IPS DF 19.7 (cell line): ENCODE data around the gene ZNF521.

Experiments
- DNase-seq: peaks from one replicate; pipeline ENCODE4 v3.0.0-alpha.2; 2013; ENCODE audit warnings: low read depth, low spot score

The ZNF521 gene

DNA sequence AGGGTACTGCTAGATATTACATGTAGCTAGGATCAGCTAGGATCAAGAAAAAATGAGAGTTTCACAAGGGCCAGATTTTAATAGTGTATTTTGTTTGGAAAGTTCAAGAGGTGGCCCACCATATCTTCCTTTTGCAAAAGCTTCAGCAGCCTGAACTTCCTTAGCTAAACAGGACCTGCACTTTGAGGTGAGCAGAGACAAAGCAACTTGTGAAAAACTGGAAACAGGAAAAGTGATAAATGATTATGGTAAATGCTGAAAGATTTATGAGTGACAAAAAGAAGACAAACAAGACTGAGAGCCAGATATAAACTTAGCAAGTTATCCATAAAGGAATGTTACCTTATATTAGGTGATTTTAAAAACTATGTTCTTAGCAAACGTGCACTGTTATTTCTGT lies 123.6 kb downstream of the ZNF521 start:
- DNase-seq = no peak

DNA sequence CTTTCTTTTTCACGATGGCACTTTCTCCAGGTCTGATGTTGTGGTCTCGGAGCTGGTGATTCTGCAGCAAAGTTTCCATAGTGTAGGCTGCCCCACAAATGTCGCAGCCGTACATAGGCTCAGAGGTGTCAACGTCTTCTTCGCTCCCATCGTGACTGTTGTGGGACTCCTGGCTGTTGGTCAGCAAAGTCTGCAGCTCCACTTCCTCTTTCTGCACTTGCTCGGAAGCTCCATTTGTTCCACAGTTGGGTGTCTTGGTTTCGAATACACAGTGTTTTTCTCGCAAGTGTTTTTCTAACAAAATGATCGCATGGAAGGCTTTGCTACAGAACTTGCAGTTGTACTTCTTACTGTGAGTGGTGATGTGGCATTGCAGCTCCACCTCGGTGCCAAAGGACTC lies 126.8 kb downstream of the ZNF521 start:
- DNase-seq = no peak

DNA sequence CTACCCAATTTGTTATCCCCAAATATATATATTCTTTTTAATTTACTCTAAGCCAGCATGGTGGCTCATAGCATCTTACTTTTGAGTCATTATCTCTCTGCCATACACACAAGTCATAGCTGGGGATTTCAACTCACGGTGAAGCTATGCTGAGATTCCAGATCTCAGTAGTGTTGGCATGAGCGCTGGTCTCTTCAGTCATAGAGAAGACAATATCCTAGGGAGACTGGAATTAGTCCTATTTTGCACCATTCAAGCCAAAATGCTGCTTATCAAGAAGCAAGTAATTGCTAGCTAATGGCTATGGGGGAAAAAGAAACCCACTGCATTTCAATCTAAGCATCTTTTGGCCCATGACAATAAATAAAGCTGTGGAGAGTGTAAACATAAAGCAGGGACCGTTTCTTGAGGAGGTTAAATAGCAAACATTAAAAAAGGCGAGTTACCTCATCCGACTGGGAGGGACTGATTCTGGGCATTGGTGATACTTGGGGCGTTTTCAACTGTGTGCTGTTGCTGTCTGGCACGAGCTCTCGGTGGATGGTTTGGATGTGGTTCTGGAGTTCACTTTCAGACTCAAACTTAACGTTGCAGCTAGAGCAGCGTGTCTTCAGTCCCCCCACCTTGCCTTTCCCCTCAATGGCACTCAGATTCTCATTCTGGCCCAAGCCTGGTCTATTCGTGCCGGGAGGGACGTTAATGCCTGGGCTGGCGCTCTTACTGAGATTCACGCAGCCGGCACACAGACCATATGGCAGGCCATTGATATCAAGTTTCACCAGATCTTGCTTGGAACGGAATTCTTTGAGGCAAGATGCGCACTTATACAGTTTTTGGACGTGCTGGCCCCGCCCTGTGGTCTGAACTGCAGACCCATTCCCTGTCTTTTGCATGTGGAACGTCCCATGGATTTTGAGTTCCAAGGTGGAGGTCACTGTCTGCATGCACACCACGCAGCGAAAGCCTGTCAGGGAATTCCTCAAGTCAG lies 127.8 kb downstream of the ZNF521 start:
- no peak for DNase-seq

DNA sequence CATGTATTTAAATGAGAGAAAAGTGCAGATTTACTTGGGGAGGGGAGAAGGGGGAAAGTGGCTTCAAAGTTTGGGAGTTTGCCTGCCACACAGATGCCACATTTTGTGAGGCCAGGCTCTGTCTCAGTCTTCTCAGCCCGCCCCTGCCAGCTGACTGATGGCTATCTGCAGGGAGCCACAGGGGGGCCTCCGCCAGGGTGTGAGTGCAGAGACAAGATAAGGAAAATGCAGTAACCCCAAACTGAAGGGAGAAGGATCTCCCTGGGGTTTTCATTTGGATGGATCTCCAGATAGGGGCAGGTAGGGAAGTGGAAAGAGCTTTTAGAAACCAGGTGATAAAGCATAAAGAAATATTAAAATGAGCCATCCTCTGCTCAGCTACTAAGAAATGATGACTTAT lies 128.8 kb downstream of the ZNF521 start:
- no peak for DNase-seq

DNA sequence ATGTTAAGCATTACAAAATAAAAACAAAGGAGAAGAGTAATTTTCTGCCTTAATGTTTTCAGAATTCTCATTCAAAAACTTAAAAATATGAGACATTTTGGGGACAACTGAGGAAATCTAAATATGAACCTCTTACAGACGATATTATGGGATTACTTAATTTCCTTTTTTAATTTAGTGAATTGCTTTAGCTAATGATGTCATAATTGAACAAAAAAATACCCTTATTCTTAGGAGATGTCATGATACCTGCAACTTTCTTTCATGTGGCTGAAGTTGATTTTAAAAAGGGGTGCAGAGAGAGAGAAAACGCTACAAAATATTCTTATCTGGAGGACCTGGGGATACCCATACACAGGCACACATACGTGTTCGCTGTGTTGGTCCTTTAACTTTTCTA lies 129.3 kb downstream of the ZNF521 start:
- DNase-seq = no peak

DNA sequence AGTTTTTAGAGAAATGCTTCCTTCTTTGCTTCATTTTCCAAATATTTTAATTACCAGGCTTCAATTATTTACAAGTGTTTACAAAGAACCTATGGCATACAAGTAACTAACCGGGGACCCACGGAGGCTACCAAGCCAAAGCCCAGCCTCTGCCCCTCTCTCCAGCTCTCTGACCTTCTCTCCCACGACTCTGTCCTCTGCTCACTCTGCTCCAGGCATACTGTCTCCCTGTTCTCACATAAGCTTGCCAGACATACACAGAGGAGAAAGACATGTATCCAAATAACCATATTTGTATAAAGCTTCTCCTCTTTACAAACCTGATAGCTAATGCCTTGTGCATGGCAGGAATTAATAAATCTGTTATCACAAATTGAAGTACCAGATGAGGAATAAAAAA lies 141.3 kb downstream of the ZNF521 start:
- DNase-seq = no peak

DNA sequence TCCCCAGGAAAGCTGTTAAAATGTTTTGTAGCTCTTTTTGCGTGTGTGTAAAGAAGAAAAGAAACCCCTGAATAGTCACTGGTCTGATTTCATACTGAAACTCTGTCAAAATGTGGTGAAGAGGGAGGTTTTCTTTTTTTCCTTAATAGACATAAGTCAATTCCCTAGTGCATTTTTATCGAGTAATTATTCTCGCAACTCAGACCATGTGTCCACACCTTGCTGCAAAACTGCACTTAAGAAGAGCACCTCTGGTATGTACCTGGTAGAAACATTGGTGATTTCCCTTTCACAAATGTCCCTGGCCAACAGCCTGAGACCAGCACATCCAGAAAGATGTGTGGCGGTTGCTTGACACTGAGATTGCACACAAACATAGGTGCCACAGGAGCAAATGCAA lies 159.9 kb downstream of the ZNF521 start:
- DNase-seq = no peak

DNA sequence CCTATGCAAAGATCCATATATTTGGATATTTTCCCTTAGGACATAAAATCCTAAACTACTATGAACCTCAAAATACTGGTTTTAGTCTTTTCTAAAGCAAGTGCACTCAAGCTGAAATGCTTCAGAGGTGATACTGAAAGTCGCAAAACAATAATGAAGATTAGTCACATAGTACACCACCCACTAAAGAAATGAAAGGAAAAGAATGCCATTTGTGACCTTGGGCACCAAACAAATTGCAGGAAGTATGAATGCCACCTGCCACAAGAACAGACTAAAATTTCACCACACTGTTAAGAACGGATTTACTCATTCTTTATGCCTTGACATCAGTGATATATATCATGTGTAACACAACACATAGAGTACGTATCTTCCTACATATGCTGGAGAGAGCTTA lies 161.5 kb downstream of the ZNF521 start:
- no peak for DNase-seq

DNA sequence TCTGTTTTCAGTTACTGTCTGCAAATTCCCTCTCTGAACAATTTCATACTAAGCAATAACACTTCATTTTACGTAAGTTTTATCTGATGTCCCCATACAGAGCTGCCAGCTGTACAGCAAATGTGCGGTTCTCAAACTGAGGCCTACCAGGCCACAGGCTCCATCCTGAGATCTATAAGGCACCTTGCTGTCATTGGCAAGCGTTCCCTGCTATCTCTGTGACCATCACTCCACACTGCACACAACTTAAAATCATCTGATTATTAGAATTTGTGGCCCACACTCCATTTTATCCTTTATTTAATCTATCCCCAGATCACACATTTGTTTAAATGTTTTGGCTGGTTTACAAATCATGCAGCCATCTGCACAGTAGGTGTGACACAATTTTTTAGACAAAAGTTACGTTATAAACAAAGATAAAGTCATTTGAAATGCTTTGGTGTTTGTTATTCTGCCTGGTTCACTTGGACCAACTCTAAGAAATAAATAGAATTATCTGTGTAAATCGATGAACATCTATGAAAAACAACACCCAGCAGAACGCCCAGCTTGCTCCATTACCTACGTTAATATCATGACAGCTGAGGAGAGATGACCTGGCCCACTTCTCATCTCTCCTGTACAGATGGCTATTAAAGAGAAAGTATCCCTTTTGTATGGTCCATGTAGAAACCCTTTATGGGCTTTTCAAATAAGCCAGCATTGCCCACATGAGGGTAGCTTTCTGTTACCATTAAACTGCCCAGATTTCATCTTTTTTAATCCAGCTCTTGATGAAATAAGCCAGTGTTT lies 162.4 kb downstream of the ZNF521 start:
- no peak for DNase-seq

DNA sequence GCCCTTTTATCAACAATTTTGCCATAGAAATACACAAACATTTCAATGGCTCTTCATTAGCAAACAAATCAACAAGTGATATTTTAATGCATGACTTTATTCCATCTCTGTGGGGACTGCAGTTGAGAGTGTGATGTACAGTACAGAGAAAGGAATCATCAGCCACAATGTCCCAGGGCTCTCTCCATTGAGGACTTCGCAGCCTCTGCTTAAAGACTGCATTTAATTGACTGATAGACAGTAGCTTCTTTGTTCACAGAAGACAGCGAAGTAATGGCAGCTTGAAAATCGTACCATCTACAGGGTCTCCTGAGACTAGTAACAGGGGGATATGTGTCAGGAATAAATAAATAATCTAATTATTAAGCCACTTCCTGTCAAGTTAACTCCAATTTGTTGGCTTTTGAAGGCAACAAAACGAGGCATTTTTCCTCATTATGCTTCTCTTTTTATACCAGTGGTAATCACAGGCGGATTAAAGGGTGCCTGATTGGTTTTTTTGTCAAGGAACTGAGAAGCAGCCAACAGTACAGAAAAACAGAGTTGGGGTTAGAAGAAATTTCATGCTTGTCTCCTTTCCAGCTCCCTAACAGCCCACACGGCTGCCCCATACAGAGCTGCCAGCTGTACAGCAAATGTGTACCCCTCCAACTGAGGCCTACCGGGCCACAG lies 164.3 kb downstream of the ZNF521 start:
- DNase-seq = no peak

DNA sequence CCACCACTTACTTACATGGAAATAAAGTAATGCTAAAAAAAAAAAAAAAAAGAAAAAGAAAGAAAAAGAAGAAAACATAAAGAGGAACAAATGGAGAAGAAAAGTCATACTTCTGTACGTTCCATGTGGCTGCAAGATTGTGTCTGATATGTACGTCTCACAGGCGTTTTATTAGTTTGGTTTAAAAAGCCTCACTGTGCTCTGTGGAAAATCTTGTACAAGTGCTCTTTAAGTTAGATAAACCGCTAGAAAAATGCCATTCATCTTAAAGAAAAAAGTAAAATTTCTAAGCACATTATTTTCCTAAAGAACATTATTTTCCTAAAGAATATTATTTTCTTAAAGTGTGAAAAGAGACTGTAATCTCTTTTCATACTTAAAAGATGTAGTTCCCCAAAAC lies 165.1 kb downstream of the ZNF521 start:
- DNase-seq = no peak

DNA sequence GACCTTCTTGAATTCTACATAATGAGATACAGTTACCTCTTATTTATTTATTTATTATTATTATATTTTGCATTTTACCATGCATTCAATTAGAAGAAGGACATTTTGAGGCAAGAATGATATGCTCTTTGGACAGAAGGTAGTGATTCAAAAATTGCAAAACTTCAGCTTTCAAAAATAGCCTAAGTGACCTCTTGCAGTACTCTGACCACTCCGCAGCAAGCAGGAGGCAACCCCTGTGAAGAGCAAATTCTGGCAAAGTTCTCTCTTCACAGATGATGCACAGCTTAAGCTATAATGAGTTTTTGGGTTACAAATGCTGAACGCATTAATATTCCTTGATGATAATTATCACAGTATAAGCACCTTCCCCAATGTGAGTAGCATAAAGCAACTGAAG lies 170.0 kb downstream of the ZNF521 start:
- no peak for DNase-seq

DNA sequence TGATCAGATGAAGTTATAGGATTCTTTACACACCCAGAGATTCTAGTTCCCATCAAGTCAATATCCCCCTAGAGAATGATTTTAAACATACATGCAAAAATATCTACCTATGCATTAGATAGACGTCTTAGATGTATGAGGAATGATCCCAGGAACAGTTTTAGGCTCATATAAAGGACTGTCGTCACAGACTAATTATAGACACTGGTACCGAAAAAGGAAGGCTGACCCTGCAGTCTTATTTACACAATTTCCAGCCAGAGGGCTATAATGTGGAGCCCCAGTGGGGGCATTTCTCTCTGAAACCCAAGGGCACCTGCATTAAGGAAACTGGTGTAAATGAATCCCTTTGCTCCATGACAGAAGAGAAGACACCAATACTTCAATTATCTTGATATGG lies 170.4 kb downstream of the ZNF521 start:
- DNase-seq = no peak

DNA sequence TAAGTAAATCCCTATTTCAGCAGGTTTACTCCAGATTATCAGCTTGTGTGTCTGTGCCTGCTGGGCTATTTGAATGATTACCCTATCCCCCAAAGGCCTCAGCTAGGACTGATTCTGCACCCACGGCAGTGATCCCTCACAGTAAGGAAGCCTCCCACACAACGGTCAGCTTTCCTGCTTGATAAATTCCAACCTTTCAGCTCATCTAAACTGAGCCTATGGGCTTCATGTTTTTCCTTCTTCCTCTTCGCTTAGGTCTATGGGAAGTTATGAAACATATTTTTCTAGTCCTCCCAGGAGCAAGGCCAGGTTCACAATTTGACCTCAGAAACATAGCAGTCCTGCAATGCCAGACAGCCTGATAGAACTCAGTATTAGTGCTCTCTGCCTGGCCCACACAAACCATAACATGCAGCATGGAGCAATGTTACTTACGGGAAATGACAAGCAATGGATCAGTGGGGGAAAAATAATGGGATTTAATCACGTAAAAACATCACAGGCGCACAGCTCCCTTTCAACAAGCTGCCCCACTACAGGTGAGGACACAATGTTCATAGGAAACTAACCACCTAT lies 170.9 kb downstream of the ZNF521 start:
- no peak for DNase-seq

DNA sequence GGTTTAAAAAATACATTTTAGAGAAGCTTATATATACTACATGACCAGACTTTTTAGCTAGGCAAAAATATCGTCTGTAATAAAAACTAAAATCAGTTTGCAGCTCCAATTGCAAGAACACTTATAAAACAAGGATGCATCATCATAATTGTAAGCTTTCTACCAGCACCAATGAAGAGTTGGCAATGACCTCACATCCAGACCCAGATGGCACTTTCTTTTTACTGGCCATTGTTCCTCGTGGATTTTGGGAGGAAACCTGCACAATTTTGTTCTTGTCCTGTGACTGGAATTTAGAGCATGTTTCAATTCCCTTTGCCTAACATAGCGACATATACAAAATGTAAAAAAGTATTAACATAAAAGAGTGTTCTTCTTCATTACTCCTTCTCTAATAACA lies 174.3 kb downstream of the ZNF521 start:
- DNase-seq = no peak

DNA sequence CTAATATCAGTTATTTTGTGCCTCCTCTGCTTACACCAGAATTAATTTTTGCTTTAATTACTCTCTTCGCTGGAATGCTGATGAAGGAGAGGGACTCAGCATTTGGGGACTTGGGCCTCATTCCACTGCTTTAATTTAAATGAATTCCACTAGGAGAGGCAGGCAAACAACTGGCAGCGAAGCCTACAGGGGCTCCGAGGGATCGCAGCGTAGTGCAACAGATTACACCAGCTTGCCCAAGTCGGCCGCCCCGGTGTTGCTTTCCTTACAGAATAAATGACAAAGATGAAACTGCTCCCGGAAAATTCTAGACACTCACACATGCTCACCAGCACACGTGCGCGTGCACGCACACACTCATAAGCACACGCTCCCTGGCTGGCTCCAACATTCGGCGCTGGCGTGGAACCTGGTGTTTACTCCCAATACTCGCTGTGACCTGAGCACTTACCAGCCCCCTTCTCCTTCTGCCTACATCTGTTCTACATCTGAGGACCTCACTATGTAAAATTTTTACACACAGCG lies 175.4 kb downstream of the ZNF521 start:
- DNase-seq = no peak

DNA sequence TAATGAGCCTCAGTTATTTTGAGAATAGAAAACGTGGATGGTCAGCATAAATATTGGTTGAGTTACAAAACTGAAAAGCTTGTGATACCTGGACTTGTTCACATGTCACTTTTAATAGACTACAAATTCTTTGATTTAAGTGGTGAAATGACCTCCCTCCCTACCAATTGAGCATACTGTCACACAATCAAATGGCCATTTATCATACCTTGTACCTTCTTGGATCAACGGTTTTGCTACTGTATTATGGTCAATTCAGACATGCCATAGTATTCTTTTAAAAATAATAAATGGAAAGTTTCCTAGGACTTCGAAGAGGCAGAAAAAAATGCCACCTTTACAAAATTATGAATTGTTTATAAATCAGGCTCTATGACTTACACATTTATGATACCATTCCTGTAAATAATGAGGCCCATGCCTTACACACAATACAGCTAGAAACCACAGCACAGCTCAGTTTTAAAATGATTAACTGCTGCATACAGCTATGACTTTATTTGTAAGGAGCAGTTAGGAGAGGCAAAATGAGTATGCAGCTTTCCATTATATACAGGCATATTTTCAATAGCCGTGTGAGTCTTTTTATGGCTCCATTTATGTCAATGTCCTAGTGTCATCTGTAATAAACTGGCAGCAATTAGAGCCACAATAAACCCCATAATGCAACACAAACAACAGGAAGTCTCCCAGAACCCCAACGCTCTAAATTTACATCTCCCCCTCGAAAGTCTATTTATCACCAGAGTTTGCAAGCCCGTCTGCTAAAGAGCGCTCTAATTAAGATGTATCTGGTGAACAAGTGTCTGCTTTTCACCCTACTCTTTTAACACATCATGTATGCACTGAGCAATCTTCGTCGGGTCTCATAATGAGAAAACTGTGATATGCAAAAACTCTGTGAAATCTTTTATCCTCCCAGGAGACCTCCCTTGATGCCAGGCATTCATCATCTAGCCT lies 176.1 kb downstream of the ZNF521 start:
- no peak for DNase-seq

DNA sequence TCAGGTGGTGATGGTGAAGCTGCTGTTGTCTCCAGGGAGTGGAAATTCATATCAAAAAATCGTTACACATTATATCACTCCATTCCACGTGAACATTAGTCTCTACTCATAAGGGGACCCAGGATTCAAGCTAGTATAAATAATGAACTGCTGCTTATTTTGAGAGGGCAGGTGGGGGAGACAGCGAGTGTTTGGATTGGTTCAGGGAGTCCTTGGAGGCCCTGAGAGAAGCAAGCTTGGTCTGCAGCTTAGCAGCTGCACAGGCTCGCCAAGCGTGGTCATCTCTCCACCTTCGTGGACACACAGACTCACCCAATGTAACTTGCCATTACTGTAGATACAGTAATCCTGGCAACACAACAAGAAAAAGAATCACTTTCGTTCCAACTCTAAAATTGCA lies 177.6 kb downstream of the ZNF521 start:
- DNase-seq = no peak

DNA sequence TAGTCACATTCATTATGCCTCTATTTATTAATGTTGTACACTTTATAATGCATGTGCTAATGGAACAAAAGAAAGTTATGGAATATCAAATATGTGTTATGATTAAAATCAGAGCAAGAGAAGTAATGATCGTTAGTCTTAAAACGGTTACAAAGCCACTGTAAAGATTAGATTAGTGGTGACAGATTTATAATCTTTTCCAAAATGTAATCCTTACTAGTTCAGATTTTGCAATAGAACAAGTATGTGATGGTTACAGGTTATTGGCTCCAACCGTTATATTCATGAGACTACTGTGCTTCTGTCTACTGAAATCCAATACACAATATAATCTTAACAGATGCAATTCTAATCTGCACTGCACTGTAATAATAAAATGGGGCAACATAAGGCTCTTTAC lies 180.6 kb downstream of the ZNF521 start:
- no peak for DNase-seq

DNA sequence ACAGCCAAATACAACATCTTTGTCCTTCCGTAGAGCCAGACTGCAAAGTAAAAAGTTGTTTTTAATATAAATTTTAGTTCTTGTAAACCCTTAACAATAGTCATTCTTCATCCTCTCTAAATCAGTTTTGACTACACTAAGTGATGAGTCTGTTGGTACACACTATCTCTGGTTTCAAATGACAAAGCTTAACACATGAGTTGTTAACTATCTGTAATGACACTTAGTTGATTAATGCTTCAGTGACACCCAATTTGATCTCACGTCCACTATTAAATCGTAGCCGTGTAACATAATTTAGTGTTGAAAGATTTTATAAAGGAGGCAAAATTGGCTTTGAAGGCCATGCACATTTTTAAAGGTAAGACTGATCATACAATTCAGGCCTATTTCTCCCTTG lies 181.6 kb downstream of the ZNF521 start:
- no peak for DNase-seq

DNA sequence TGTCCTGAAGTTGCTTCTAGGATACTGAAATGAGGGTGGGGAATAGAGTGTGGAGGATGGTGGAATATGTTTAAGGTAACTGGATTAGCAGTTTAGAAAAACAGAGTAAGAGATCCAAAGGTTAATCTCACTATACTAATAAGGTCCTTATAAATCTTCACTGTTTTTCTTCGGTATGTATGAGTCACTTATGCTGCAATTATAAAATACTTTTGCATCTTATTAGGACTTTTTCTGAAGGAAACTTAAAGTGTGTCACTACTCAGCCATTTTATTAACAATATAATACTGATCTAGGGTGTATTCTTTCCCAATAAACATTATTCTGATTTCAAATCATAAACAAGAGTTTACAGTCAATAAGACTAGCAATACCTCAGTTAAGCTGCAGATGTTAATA lies 182.3 kb downstream of the ZNF521 start:
- no peak for DNase-seq
